Measurements from ENCODE around the gene ST6GALNAC6.

ST6GALNAC6 gene

DNA sequence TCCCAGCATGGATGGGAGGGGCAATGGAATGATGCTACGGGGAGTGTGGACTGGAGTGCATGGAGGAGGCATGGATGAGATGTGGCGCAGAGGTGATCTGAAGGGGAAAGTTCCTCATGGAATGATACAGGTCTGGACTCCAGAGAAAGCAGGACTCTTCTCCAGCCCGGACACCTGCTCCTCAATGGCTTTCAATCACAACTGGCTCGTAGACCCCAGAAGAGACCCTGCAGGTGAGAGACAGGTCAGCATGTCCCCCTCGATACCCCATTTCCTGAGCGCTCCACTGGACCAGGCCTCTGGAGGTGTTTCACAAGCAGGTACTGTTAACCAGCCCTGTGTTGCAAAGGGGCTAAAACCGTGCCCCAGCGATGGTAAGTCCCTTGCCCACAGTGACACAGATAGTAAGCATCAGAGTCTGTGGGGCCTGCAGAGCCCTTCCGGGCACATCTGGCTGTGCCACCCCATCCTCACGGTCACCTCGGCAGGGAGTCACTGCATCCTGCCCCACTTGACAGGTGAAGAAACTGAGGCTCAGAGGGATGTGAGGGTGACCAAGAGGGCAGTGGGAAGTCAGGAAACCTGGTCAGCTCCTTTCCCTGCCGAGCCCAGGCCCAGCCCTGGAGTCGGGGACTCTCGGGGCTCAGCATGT, 43.7 kb upstream of the ST6GALNAC6 start:
- Histone ChIP-seq H3K4me2 (ENCODE audit: low read length, poor library complexity, severe bottlenecking) (no peak overlapping the region), H3K9me3 (ENCODE audit: control insufficient read depth, low read length) (no peaks in the 10 kb centered on the region), H2BK120ac (ENCODE audit: low read depth, low read length) (no peak overlapping the region), H2BK15ac (ENCODE audit: low read depth, poor library complexity, severe bottlenecking) (no peak overlapping the region), H4K91ac (ENCODE audit: low read length) (no peak overlapping the region), H3K36me3 (ENCODE audit: control insufficient read depth in 1 of 2, insufficient read depth in 2 of 2, low read depth in 1 of 2, low read length in 2 of 2) (peaks cover 52 to 53% of the 10 kb centered on the region in 2 experiments), H3K23ac (ENCODE audit: low read length in 2 of 2) (no peak overlapping the region), H3K4ac (ENCODE audit: low read depth in 1 of 2, low read length in 2 of 2) (no peak overlapping the region), H2AFZ (ENCODE audit: low read depth, low read length) (no peak overlapping the region), H3K14ac (ENCODE audit: low read length in 2 of 2) (no peak overlapping the region), H3K79me1 (replicated peaks; ENCODE audit: low read length, poor library complexity, severe bottlenecking) (peaks cover 4% of the 10 kb centered on the region), H4K8ac (ENCODE audit: low read length) (no peak overlapping the region), H3K18ac (ENCODE audit: low read depth in 1 of 2, low read length in 2 of 2) (no peak overlapping the region), H2AK5ac (ENCODE audit: low read length, severe bottlenecking) (no peak overlapping the region), H2BK12ac (ENCODE audit: low read length in 2 of 2) (peak overlapping the region in 1 of 2 experiments; percentile 4), H3K9ac (ENCODE audit: low read length) (no peak overlapping the region), H3K4me1 (ENCODE audit: control insufficient read depth, insufficient read depth, low read depth, low read length) (peaks cover 6% of the 10 kb centered on the region), H3K27me3 (ENCODE audit: control insufficient read depth in 1 of 2, insufficient read depth in 1 of 2, low read length in 2 of 2) (no peaks in the 10 kb centered on the region), H3K4me3 (ENCODE audit: insufficient read depth in 1 of 2, low read depth in 1 of 2, low read length in 2 of 2) (no peak overlapping the region), H2BK5ac (ENCODE audit: low read depth, low read length, poor library complexity, severe bottlenecking) (no peak overlapping the region), H3K27ac (ENCODE audit: low read length, poor library complexity, severe bottlenecking) (no peak overlapping the region)
- 85% methylated on average over 14 of the region's 14 CpGs for WGBS
- DNase-seq: no peak

GRCh38 chr9:127942216-127943010, 43.0 kb upstream of the ST6GALNAC6 start:
- WGBS: 74% methylated on average over 18 of the region's 18 CpGs
- H3K79me1 ChIP-seq (replicated peaks; ENCODE audit: low read length, poor library complexity, severe bottlenecking): peaks cover 4% of the 10 kb centered on the region

DNA sequence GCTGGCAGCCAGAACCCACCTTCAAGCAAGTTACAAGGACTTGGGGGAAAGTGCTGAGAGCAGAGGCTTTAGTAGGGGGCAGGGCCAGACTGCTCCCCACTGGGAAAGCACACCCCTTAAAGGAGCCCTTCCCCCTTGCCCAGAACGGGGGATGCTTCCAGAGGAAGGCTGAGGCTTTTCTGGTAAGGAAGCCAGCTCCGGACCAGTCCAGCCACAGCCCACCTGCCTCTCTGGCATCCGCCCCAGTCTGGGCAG, 42.5 kb upstream of the ST6GALNAC6 start:
- no peak overlapping the region for H3K23ac ChIP-seq (ENCODE audit: low read length in 2 of 2)

More at GRCh38 chr9:127942216-127943010, 43.0 kb upstream of the ST6GALNAC6 start:
- H3K27ac ChIP-seq (ENCODE audit: low read length, poor library complexity, severe bottlenecking): no peak overlapping the region
- H2BK5ac ChIP-seq (ENCODE audit: low read depth, low read length, poor library complexity, severe bottlenecking): no peak overlapping the region
- no peaks in the 10 kb centered on the region for H3K9me3 ChIP-seq (ENCODE audit: control insufficient read depth, low read length)
- no peak overlapping the region for H2BK12ac ChIP-seq (ENCODE audit: low read length in 2 of 2)
- no peak overlapping the region for H2AFZ ChIP-seq (ENCODE audit: low read depth, low read length)
- H4K91ac ChIP-seq (ENCODE audit: low read length): no peak overlapping the region
- no peak overlapping the region for H2BK15ac ChIP-seq (ENCODE audit: low read depth, poor library complexity, severe bottlenecking)
- H3K27me3 ChIP-seq (ENCODE audit: control insufficient read depth in 1 of 2, insufficient read depth in 1 of 2, low read length in 2 of 2): no peaks in the 10 kb centered on the region
- peaks cover 10% of the 10 kb centered on the region for H3K4me1 ChIP-seq (ENCODE audit: control insufficient read depth, insufficient read depth, low read depth, low read length)
- peak; percentile 66 for DNase-seq
- no peak overlapping the region for H3K4me2 ChIP-seq (ENCODE audit: low read length, poor library complexity, severe bottlenecking)
- no peak overlapping the region for H4K8ac ChIP-seq (ENCODE audit: low read length)
- no peak overlapping the region for H3K23ac ChIP-seq (ENCODE audit: low read length in 2 of 2)
- H2BK120ac ChIP-seq (ENCODE audit: low read depth, low read length): no peak overlapping the region
- H3K14ac ChIP-seq (ENCODE audit: low read length in 2 of 2): no peak overlapping the region
- H3K9ac ChIP-seq (ENCODE audit: low read length): no peak overlapping the region
- no peak overlapping the region for H2AK5ac ChIP-seq (ENCODE audit: low read length, severe bottlenecking)
- H3K36me3 ChIP-seq (ENCODE audit: control insufficient read depth in 1 of 2, insufficient read depth in 2 of 2, low read depth in 1 of 2, low read length in 2 of 2): peaks cover 45 to 47% of the 10 kb centered on the region in 2 experiments
- H3K4me3 ChIP-seq (ENCODE audit: insufficient read depth in 1 of 2, low read depth in 1 of 2, low read length in 2 of 2): no peak overlapping the region
- no peak overlapping the region for H3K4ac ChIP-seq (ENCODE audit: low read depth in 1 of 2, low read length in 2 of 2)
- H3K18ac ChIP-seq (ENCODE audit: low read depth in 1 of 2, low read length in 2 of 2): no peak overlapping the region

DNA sequence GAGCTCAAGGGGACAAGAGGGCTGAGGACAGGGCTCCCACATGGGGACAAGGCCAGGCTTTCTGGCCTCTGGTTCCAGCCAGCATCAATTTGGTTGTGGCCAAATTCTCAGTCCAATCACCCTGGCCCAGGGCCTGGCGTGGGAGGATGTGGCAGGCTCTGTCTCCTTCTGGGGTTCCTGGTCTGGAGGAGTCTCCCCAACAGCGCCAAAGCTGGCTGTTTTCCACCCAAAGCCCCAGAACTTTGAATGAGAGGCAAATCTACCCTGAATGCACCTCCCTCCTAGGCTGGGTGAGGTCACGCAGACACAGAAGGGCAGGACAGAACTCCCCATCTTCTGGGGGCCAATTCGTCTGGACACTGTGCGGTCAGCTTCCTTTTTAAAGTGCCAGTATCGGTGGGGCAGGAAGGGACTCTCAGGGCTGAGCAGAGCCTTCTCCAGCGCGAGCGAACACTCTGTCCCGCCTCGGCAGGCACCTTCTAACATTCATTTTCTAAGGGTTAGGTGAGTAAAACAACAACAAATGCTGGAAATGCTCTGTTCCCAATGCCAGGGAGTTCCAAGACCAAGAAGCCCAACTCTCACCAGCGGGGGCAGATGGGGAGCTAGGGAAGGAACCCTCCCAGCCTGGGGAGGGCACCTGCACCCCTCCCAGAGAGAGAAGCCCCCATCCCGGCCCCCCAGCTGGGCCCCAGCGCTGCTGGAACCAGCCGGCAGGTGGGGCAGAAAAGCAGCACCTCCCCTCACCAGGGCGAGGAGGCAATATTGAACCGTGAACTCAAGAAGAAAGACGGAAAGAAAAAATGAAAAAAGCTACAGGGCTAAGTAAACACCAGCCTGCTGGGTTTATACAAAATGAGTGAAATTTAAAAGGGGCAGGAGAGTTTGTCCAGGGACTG, 41.9 kb upstream of the ST6GALNAC6 start:
- Histone ChIP-seq H3K27me3 (ENCODE audit: control insufficient read depth in 1 of 2, insufficient read depth in 1 of 2, low read length in 2 of 2) (no peaks in the 10 kb centered on the region), H3K9me3 (ENCODE audit: control insufficient read depth, low read length) (no peaks in the 10 kb centered on the region), H3K9ac (ENCODE audit: low read length) (no peak overlapping the region), H4K8ac (ENCODE audit: low read length) (no peak overlapping the region), H3K23ac (ENCODE audit: low read length in 2 of 2) (no peak overlapping the region), H2AFZ (ENCODE audit: low read depth, low read length) (no peak overlapping the region), H4K91ac (ENCODE audit: low read length) (no peak overlapping the region), H3K4me3 (ENCODE audit: insufficient read depth in 1 of 2, low read depth in 1 of 2, low read length in 2 of 2) (no peak overlapping the region), H3K79me1 (replicated peaks; ENCODE audit: low read length, poor library complexity, severe bottlenecking) (peaks cover 2% of the 10 kb centered on the region), H2AK5ac (ENCODE audit: low read length, severe bottlenecking) (no peak overlapping the region), H2BK120ac (ENCODE audit: low read depth, low read length) (no peak overlapping the region), H3K18ac (ENCODE audit: low read depth in 1 of 2, low read length in 2 of 2) (no peak overlapping the region), H2BK12ac (ENCODE audit: low read length in 2 of 2) (no peak overlapping the region), H2BK5ac (ENCODE audit: low read depth, low read length, poor library complexity, severe bottlenecking) (no peak overlapping the region), H3K36me3 (ENCODE audit: control insufficient read depth in 1 of 2, insufficient read depth in 2 of 2, low read depth in 1 of 2, low read length in 2 of 2) (peaks cover 45 to 47% of the 10 kb centered on the region in 2 experiments), H3K4ac (ENCODE audit: low read depth in 1 of 2, low read length in 2 of 2) (no peak overlapping the region), H3K27ac (ENCODE audit: low read length, poor library complexity, severe bottlenecking) (no peak overlapping the region), H3K4me2 (ENCODE audit: low read length, poor library complexity, severe bottlenecking) (no peak overlapping the region), H3K4me1 (ENCODE audit: control insufficient read depth, insufficient read depth, low read depth, low read length) (peaks cover 13% of the 10 kb centered on the region), H3K14ac (ENCODE audit: low read length in 2 of 2) (no peak overlapping the region), H2BK15ac (ENCODE audit: low read depth, poor library complexity, severe bottlenecking) (no peak overlapping the region)
- DNase-seq: no peak
- WGBS: 85% methylated on average over 18 of the region's 18 CpGs

More for the DNA sequence above, 42.5 kb upstream of the ST6GALNAC6 start:
- H2BK120ac ChIP-seq (ENCODE audit: low read depth, low read length): no peak overlapping the region
- WGBS: 100% methylated on average over 3 of the region's 3 CpGs
- peaks cover 44 to 46% of the 10 kb centered on the region in 2 experiments for H3K36me3 ChIP-seq (ENCODE audit: control insufficient read depth in 1 of 2, insufficient read depth in 2 of 2, low read depth in 1 of 2, low read length in 2 of 2)
- H3K4me2 ChIP-seq (ENCODE audit: low read length, poor library complexity, severe bottlenecking): no peak overlapping the region
- H3K4ac ChIP-seq (ENCODE audit: low read depth in 1 of 2, low read length in 2 of 2): no peak overlapping the region
- H3K4me3 ChIP-seq (ENCODE audit: insufficient read depth in 1 of 2, low read depth in 1 of 2, low read length in 2 of 2): no peak overlapping the region
- H3K9me3 ChIP-seq (ENCODE audit: control insufficient read depth, low read length): no peaks in the 10 kb centered on the region
- no peak overlapping the region for H3K18ac ChIP-seq (ENCODE audit: low read depth in 1 of 2, low read length in 2 of 2)
- H2AK5ac ChIP-seq (ENCODE audit: low read length, severe bottlenecking): no peak overlapping the region
- no peak overlapping the region for H3K27ac ChIP-seq (ENCODE audit: low read length, poor library complexity, severe bottlenecking)
- no peak for DNase-seq
- no peak overlapping the region for H4K91ac ChIP-seq (ENCODE audit: low read length)
- H3K4me1 ChIP-seq (ENCODE audit: control insufficient read depth, insufficient read depth, low read depth, low read length): peaks cover 10% of the 10 kb centered on the region
- no peak overlapping the region for H3K9ac ChIP-seq (ENCODE audit: low read length)
- no peak overlapping the region for H2AFZ ChIP-seq (ENCODE audit: low read depth, low read length)
- H3K27me3 ChIP-seq (ENCODE audit: control insufficient read depth in 1 of 2, insufficient read depth in 1 of 2, low read length in 2 of 2): no peaks in the 10 kb centered on the region
- H3K14ac ChIP-seq (ENCODE audit: low read length in 2 of 2): no peak overlapping the region
- no peak overlapping the region for H2BK12ac ChIP-seq (ENCODE audit: low read length in 2 of 2)
- no peak overlapping the region for H2BK5ac ChIP-seq (ENCODE audit: low read depth, low read length, poor library complexity, severe bottlenecking)
- H2BK15ac ChIP-seq (ENCODE audit: low read depth, poor library complexity, severe bottlenecking): no peak overlapping the region
- peaks cover 4% of the 10 kb centered on the region for H3K79me1 ChIP-seq (replicated peaks; ENCODE audit: low read length, poor library complexity, severe bottlenecking)
- no peak overlapping the region for H4K8ac ChIP-seq (ENCODE audit: low read length)

Measured in mesenchymal stem cell (in vitro differentiated cells and primary cell).